ENCODE results near the gene NAP1L5. TPM values are rescaled to one million over a fixed set of nuclear protein-coding genes. Genes with fewer than 3 reads are reported as not detected.

Gene NAP1L5
- total RNA-seq, 4 donors from 2014 or later: 4.0 to 13.6 (median 10.3) TPM

DNA sequence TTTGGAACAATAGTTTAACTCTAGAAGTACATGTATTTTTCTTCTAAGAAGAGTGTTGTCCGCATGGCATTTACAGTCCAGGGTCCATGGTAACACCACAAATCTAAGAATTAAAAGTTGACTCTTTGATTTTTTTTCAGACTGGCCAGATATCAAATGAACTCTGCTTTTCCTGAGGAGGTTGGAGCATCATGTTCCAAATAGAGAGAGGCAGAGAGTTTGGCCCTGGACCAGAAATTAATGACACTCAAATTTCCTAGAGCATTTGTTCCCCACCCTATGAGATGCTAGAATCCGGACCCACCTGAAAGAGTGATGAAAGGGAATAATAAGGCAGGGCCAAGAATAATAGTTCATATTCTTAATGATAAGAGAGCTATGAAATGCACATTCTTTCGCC is 47.0 kb upstream of the NAP1L5 start:
- 74 to 75% methylated on average over 3 of the region's 3 CpGs for WGBS, 2 donors (ENCODE audit: low coverage in 1 of 2)
- no peak for ATAC-seq

DNA sequence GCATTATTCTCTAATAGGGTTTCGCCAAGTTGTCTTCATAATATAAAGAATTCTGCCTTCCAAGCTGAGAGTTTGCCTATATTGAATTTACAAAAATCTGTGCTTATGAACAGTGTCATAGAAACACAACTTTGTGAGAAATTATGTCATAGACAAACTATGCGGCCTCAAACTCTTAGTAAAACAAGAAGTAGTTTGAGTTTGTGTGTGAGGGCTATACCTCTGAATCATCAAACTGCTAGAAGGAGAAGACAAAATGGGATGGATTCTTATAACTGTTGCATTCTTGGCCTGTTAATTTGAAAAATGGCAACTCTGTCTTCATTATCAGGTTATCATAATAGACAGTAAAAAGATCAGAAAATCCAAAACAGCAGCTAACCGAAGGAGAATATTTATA is 46.1 kb upstream of the NAP1L5 start:
- TF ChIP-seq EP300 (IDR thresholded peaks at IDR 0.05) (no peak), POLR2AphosphoS5 (IDR thresholded peaks at IDR 0.05) (no peak), POLR2A (IDR thresholded peaks at IDR 0.05) (no peak)
- TF ChIP-seq, protein P1, sequence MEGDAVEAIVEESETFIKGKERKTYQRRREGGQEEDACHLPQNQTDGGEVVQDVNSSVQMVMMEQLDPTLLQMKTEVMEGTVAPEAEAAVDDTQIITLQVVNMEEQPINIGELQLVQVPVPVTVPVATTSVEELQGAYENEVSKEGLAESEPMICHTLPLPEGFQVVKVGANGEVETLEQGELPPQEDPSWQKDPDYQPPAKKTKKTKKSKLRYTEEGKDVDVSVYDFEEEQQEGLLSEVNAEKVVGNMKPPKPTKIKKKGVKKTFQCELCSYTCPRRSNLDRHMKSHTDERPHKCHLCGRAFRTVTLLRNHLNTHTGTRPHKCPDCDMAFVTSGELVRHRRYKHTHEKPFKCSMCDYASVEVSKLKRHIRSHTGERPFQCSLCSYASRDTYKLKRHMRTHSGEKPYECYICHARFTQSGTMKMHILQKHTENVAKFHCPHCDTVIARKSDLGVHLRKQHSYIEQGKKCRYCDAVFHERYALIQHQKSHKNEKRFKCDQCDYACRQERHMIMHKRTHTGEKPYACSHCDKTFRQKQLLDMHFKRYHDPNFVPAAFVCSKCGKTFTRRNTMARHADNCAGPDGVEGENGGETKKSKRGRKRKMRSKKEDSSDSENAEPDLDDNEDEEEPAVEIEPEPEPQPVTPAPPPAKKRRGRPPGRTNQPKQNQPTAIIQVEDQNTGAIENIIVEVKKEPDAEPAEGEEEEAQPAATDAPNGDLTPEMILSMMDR (IDR thresholded peaks at IDR 0.05): no peak
- no peaks in the 10 kb centered on the region for H3K9me3 ChIP-seq
- H3K27ac ChIP-seq: no peak overlapping the region
- WGBS, 2 donors (ENCODE audit: low coverage in 1 of 2): 81 to 84% methylated on average over 3 of the region's 3 CpGs
- no peak for ATAC-seq
- peaks cover 10 to 63% (median 23%) of the 10 kb centered on the region in 3 donors for H3K4me1 ChIP-seq
- H3K36me3 ChIP-seq: peaks cover 0 to 29% of the 10 kb centered on the region in 2 donors
- H3K27me3 ChIP-seq: no peaks in the 10 kb centered on the region
- no peak overlapping the region for H3K4me3 ChIP-seq

More for the DNA sequence above, 47.0 kb upstream of the NAP1L5 start:
- no peaks in the 10 kb centered on the region for H3K9me3 ChIP-seq
- no peaks in the 10 kb centered on the region for H3K27me3 ChIP-seq
- TF ChIP-seq EP300 (IDR thresholded peaks at IDR 0.05) (no peak), POLR2AphosphoS5 (IDR thresholded peaks at IDR 0.05) (no peak), POLR2A (IDR thresholded peaks at IDR 0.05) (no peak)
- TF ChIP-seq, protein P1 (IDR thresholded peaks at IDR 0.05): no peak
- H3K27ac ChIP-seq: peak overlapping the region in 2 of 4 donors; percentile 64 to 73
- peaks cover 10 to 55% (median 23%) of the 10 kb centered on the region in 3 donors for H3K4me1 ChIP-seq
- H3K36me3 ChIP-seq: peaks cover 0 to 35% of the 10 kb centered on the region in 2 donors
- no peak overlapping the region for H3K4me3 ChIP-seq

DNA sequence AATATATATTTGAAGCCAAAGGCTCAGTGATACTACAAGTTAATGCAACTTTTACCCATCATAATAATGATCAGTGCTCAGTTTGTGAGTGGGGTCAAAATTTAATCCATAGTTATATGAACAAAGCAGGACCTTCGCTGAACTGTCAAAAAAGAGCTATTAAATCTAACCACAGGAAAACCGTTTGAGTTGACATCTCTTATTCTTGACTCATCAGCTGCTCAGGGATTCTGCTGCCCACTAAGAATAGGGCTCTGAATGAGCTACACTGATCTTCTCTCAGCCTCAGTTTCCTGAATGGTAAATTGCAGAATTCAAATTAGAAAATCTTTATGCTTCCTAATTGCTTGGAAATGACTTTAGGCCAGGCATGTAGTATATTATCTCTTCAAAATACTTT is 44.9 kb upstream of the NAP1L5 start:
- no peaks in the 10 kb centered on the region for H3K9me3 ChIP-seq
- H3K27me3 ChIP-seq: no peaks in the 10 kb centered on the region
- no peak for ATAC-seq
- H3K4me1 ChIP-seq: peaks cover 20 to 74% (median 27%) of the 10 kb centered on the region in 3 donors
- 61 to 62% methylated on average over 2 of the region's 2 CpGs for WGBS, 2 donors (ENCODE audit: low coverage in 1 of 2)
- peaks cover 0 to 24% of the 10 kb centered on the region in 2 donors for H3K36me3 ChIP-seq
- H3K27ac ChIP-seq: no peak overlapping the region
- no peak for TF ChIP-seq POLR2AphosphoS5 (IDR thresholded peaks at IDR 0.05)
- TF ChIP-seq, protein P1 (IDR thresholded peaks at IDR 0.05): no peak
- TF ChIP-seq POLR2A (IDR thresholded peaks at IDR 0.05): no peak
- no peak overlapping the region for H3K4me3 ChIP-seq

DNA sequence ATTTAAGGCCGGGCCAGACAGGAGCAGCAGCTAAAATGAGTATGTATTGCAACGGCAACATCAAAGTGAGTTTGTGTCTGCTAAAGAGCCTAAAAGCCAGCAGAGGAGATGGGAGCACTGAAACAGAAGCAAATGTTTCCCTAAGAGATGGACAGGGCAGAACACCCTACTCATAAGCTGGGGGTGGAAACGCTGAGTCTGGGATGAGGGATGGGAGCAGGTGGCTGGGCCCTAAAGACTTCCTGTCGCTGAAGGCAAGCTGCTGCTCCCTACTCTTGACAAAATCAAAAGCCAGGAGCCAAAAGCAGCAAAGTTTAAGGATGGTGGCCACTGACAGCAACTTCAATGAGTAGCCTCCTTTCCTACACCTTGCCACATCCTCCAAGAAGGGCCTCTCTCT is 40.6 kb upstream of the NAP1L5 start:
- H3K27ac ChIP-seq: peak overlapping the region; percentile 68 to 77 (median 75)
- ATAC-seq: no peak
- no peaks in the 10 kb centered on the region for H3K27me3 ChIP-seq
- no peaks in the 10 kb centered on the region for H3K9me3 ChIP-seq
- WGBS, 2 donors (ENCODE audit: low coverage in 1 of 2): 60 to 67% methylated on average over 3 of the region's 4 CpGs
- TF ChIP-seq POLR2AphosphoS5 (IDR thresholded peaks at IDR 0.05) (no peak), POLR2A (IDR thresholded peaks at IDR 0.05) (no peak), EP300 (IDR thresholded peaks at IDR 0.05) (no peak)
- TF ChIP-seq, protein P1 (IDR thresholded peaks at IDR 0.05): no peak
- no peak overlapping the region for H3K4me3 ChIP-seq
- peaks cover 15 to 66% (median 20%) of the 10 kb centered on the region in 3 donors for H3K4me1 ChIP-seq
- H3K36me3 ChIP-seq: peaks cover 0 to 16% of the 10 kb centered on the region in 2 donors

DNA sequence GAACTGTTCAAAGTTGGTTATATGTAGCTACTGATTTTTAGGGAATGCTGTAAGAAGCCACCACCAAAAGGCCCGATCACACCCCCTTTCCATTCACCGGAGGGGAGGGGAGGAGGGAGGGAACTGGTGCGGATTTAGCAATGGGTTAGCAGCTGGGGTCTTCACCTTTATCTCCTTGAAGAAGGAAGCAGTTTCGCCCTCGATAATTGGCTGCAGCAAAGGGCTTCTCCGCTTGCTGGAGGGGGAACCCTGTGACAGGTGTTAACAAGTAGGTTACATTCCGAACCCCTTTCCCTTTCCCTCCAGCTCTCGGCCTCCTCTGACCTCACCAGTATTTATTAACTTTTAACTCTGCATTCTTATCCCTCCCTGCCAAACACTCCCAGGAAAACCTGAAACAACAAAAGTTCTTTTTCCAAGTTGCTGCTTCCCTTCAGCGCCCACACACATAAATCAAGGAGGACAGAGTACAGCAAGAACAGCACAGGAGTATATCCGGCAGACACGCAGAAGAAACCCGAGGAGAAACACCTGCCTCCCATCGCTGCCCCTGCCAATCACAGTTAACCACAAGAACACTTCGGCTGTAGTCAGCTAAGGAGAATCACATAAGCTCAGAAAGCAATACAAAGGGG is 39.8 kb upstream of the NAP1L5 start:
- Histone ChIP-seq H3K36me3 (peaks cover 0 to 20% of the 10 kb centered on the region in 2 donors), H3K4me1 (peaks cover 15 to 66% (median 20%) of the 10 kb centered on the region in 3 donors), H3K4me3 (peak overlapping the region in 1 of 2 donors; percentile 9), H3K27me3 (no peaks in the 10 kb centered on the region), H3K27ac (peak overlapping the region; percentile 68 to 77 (median 75)), H3K9me3 (no peaks in the 10 kb centered on the region)
- TF ChIP-seq, protein P1 (IDR thresholded peaks at IDR 0.05): no peak
- TF ChIP-seq POLR2AphosphoS5 (IDR thresholded peaks at IDR 0.05): peak; percentile 45
- WGBS, 2 donors (ENCODE audit: low coverage in 1 of 2): 22 to 32% methylated on average over 11 to 14 of the region's 14 CpGs
- ATAC-seq: peak; percentile 58

All from gastroesophageal sphincter (tissue), 4 donors.